GM19324 (cell line): ENCODE measurements around the gene GDPD5.

ENCODE experiments used
- ATAC-seq: cut with Tn5 transposase; IDR thresholded peaks from one replicate; pipeline ENCODE4 v1.9.1; 2021; ENCODE audit warnings: mild to moderate bottlenecking, moderate library complexity; ENCODE audit not compliant: unreplicated experiment, low FRiP score

GDPD5 gene

GRCh38 chr11:75558939-75559843 is 33.5 kb upstream of the GDPD5 start:
- no peak for ATAC-seq

DNA sequence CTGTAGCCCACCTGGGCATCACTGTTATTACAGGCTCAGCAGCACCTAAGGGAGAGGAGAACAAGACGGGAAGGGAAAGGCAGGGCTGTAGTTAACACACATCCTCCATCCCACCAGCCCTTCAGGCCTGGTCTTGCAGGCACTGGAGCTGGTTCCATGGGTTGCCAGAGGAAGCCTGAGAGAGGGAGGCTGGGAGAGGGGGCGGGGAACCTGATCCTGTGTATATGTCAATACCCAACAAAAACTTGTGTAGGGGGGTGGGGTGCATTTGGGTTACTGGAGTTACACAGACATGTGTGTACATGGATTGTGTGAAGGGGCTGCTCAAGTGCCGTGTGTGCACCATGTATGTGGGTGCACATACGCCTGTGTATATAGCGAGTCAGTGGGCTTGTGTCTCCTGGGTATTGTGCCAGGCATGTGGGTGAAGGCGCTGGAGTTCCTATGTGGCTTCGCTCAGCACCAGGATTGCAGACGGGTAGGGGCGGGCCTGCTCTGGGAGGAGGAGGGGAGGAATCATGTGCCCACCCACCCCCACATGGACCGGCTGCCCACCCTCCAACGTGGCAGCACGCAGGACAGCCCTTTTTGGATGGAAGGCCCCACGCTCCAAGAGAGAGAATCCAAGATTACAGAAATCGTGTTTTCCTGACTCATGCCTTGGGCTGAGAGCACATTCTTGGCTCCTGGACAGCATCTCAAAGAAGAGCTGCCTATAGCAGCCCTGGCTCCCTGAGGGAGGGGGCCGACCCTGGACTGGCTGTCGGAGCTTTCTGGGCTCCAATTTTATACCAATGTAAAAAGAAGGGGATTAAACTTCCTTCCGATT is 32.1 kb upstream of the GDPD5 start:
- no peak for ATAC-seq

DNA sequence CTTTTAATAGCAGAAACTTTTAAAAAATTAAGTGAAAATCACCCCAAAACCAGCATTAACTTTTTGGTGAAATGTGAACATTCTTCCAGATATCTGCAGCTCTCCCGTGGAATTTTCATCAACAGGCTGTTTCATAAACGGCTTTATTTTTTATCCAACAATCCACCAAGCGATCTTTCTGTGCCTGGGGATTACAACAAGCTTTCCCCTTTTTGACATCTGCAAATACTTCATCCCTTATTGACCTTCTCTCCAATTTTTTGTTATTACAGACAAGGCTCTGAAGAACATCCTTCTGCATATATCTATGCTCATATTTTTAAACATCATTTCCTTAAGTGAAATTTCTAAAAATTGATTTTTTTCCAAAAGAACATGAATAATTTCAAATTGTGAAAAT is 30.5 kb upstream of the GDPD5 start:
- ATAC-seq = no peak

- ATAC-seq = no peak
Measured at GRCh38 chr11:75555079-75555811, 29.5 kb upstream of the GDPD5 start.

DNA sequence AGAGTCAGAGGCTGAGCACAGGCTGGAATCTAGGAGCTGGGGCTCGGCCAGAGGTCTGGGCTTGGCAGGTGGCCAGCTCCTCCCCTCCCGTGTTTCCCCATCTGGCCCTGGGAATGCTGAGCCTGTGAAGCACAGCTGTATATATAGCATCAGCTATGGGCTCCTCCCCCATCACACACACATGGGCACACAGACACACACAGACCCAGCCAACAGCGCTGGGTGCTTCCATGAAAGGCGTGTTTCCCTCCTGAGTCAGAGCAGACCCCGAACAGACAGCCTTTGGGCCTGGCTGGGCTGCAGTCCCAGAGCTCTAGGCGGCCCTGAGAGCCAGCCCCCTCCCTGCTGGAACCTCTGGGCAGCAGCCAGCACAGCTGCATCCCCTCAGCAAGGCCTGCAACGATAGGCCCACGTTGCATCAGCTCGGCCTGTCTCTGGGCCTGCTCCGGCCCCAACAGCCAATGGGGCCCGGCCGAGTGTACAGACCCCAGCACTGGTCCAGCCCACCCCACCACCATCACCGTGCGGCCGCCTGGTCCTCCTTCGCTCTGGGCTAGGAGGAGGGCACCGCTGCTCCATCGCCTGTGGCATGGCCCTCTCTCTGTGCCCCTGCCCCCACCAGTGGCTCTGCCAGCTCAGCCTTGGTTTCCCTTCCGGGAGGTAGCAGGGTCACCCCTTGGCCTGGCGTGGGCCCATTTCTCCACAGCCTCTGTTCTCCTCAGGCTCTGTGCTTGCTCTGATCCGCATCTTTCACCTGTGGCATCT is 28.7 kb upstream of the GDPD5 start:
- no peak for ATAC-seq

GRCh38 chr11:75553889-75554257 is 28.1 kb upstream of the GDPD5 start:
- no peak for ATAC-seq

- no peak for ATAC-seq
Measured at GRCh38 chr11:75553182-75553581, 27.4 kb upstream of the GDPD5 start.

GRCh38 chr11:75549370-75549958 is 23.7 kb upstream of the GDPD5 start:
- no peak for ATAC-seq

GRCh38 chr11:75548595-75549272 is 23.0 kb upstream of the GDPD5 start:
- ATAC-seq = no peak

GRCh38 chr11:75547617-75548058 is 21.9 kb upstream of the GDPD5 start:
- ATAC-seq = no peak

GRCh38 chr11:75547177-75547576 is 21.4 kb upstream of the GDPD5 start:
- no peak for ATAC-seq

DNA sequence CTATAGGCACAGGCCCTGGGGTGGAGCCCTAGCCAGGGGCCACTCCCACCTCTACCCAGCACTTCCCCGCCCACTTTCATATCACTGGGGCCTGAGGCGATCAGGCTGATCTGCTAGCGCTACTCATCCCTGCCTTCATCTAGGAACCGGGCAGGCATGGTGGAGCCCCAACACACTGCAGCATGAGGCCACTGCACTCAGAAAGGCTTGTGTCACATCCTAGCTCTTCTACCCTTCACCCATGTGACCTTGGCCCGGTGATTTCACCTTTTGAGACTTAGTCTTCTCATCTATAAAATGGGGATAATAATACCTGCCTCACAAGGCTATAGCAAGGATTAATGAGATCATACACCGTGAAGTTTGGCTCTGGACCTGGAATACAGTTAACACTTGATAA is 18.1 kb upstream of the GDPD5 start:
- no peak for ATAC-seq

GRCh38 chr11:75542088-75542438 is 16.3 kb upstream of the GDPD5 start:
- ATAC-seq = no peak

- no peak for ATAC-seq
Measured at GRCh38 chr11:75541193-75542087, 15.7 kb upstream of the GDPD5 start.

- no peak for ATAC-seq
Measured at GRCh38 chr11:75539459-75540334, 14.0 kb upstream of the GDPD5 start.

- no peak for ATAC-seq
Measured at GRCh38 chr11:75538150-75538942, 12.6 kb upstream of the GDPD5 start.

DNA sequence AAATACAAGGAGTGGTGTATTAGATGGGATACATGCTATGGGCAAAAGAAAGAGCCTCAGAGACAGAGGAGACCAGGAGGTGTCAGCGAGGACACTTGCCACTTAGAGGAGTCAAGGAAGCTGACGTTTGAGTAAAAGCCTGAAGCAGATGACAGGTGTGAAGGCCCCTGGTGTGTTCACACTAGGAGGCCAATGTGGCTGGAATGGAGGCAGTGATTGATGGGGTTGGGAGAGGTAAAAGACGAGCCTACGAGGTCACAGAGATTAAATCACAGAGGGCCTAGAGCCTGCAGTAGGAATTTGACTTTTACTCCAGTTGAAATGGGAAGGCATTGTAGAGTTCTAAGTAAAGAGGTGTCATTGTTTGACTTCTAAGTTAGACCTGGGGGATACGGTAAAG is 12.0 kb upstream of the GDPD5 start:
- peak; percentile 4 for ATAC-seq
